ENCODE measurements around the gene ADGRG6.

Gene ADGRG6

DNA sequence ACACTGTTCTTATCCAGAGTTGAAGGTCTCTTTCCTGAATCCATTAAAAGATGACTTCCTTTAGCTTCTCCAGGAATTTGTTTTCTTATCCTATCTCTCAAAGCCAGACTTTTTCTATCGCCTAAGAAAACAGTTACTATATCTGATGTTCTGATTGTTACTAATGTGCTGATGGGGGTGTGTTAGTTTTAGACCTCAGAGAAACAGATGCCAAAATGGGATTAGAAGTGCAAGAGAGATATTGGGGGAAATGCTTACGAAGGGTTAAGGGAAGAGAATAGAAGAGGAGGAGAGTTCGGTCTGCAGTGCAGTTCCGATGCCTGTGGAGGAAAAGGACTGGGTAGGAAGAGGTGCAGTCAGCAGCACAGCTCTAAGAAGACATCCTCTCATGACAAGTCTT lies 35.7 kb upstream of the ADGRG6 start:
- Histone ChIP-seq H3K23ac (ENCODE audit: low read length) (no peak overlapping the region), H4K91ac (ENCODE audit: low read depth, low read length) (no peak overlapping the region), H3K9ac (ENCODE audit: low read length) (no peak overlapping the region), H3K18ac (ENCODE audit: low read length) (no peak overlapping the region), H4K12ac (ENCODE audit: low read depth, low read length) (no peak overlapping the region), H2AK5ac (ENCODE audit: low read length) (no peak overlapping the region), H3K4me2 (ENCODE audit: low read length) (no peak overlapping the region), H3K27me3 (ENCODE audit: insufficient read depth, low read length) (no peaks in the 10 kb centered on the region), H3K4me3 (ENCODE audit: low read depth, low read length) (no peak overlapping the region), H3K36me3 (ENCODE audit: control insufficient read depth in 1 of 2, insufficient read depth in 2 of 2, low read length in 2 of 2) (no peaks in the 10 kb centered on the region), H3K9me3 (ENCODE audit: insufficient read depth, low read depth, low read length) (no peaks in the 10 kb centered on the region), H2BK5ac (ENCODE audit: low read depth, low read length, poor library complexity) (no peak overlapping the region), H4K8ac (ENCODE audit: low read depth, low read length) (no peak overlapping the region), H3K4me1 (ENCODE audit: control insufficient read depth in 1 of 2, insufficient read depth in 2 of 2, low read length in 2 of 2) (no peaks in the 10 kb centered on the region), H3K4ac (ENCODE audit: low read depth, low read length) (no peak overlapping the region), H3K27ac (ENCODE audit: low read depth, low read length) (no peak overlapping the region), H3K79me1 (ENCODE audit: low read length) (no peaks in the 10 kb centered on the region), H2BK12ac (ENCODE audit: low read length) (no peak overlapping the region), H2AFZ (ENCODE audit: insufficient read depth, low read length, poor library complexity) (no peak overlapping the region), H3K14ac (ENCODE audit: low read length) (no peak overlapping the region), H3K79me2 (ENCODE audit: control insufficient read depth, insufficient read depth, low read length, poor library complexity) (no peaks in the 10 kb centered on the region), H2BK120ac (ENCODE audit: insufficient read depth, low read length, poor library complexity) (no peak overlapping the region)
- 100% methylated on average over 1 of the region's 4 CpGs for WGBS (ENCODE audit: extremely low coverage, insufficient coverage, insufficient read length)
- no peak for DNase-seq

DNA sequence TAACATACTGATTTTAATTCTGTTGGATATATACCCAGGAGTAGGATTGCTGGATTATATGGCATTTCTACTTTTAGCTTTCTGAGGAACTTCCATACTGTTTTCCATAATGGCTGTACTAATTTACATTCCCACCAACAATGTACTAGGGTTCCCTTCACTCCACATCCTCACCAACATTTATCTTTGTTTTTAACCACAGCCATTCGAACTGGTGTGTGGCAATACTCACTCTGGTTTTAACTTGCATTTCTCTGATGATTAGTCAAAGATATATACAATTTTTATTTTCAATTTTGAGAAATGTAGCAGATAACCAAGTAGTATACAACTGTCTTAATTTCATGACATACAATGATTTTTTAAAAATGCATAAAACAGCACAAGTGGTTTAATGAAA lies 30.3 kb upstream of the ADGRG6 start:
- H2BK120ac ChIP-seq (ENCODE audit: insufficient read depth, low read length, poor library complexity) = no peak overlapping the region
- no peak overlapping the region for H3K14ac ChIP-seq (ENCODE audit: low read length)
- H3K9ac ChIP-seq (ENCODE audit: low read length) = no peak overlapping the region
- H3K4me1 ChIP-seq (ENCODE audit: control insufficient read depth in 1 of 2, insufficient read depth in 2 of 2, low read length in 2 of 2) = peaks cover 0 to 8% of the 10 kb centered on the region in 2 experiments
- no peak overlapping the region for H3K4me3 ChIP-seq (ENCODE audit: low read depth, low read length)
- no peak overlapping the region for H2AFZ ChIP-seq (ENCODE audit: insufficient read depth, low read length, poor library complexity)
- H4K8ac ChIP-seq (ENCODE audit: low read depth, low read length) = no peak overlapping the region
- H3K27ac ChIP-seq (ENCODE audit: low read depth, low read length) = no peak overlapping the region
- no peak overlapping the region for H2BK5ac ChIP-seq (ENCODE audit: low read depth, low read length, poor library complexity)
- no peak overlapping the region for H3K4me2 ChIP-seq (ENCODE audit: low read length)
- WGBS (ENCODE audit: extremely low coverage, insufficient coverage, insufficient read length) = no CpG with 5 or more reads among the region's 1 CpG
- no peak overlapping the region for H3K18ac ChIP-seq (ENCODE audit: low read length)
- no peaks in the 10 kb centered on the region for H3K79me2 ChIP-seq (ENCODE audit: control insufficient read depth, insufficient read depth, low read length, poor library complexity)
- no peak overlapping the region for H3K23ac ChIP-seq (ENCODE audit: low read length)
- no peak for DNase-seq
- no peaks in the 10 kb centered on the region for H3K36me3 ChIP-seq (ENCODE audit: control insufficient read depth in 1 of 2, insufficient read depth in 2 of 2, low read length in 2 of 2)
- no peak overlapping the region for H4K12ac ChIP-seq (ENCODE audit: low read depth, low read length)
- H4K91ac ChIP-seq (ENCODE audit: low read depth, low read length) = no peak overlapping the region
- H3K4ac ChIP-seq (ENCODE audit: low read depth, low read length) = no peak overlapping the region
- H2BK12ac ChIP-seq (ENCODE audit: low read length) = no peak overlapping the region
- H3K79me1 ChIP-seq (ENCODE audit: low read length) = peaks cover 7% of the 10 kb centered on the region
- no peaks in the 10 kb centered on the region for H3K27me3 ChIP-seq (ENCODE audit: insufficient read depth, low read length)
- no peaks in the 10 kb centered on the region for H3K9me3 ChIP-seq (ENCODE audit: insufficient read depth, low read depth, low read length)
- H2AK5ac ChIP-seq (ENCODE audit: low read length) = no peak overlapping the region

DNA sequence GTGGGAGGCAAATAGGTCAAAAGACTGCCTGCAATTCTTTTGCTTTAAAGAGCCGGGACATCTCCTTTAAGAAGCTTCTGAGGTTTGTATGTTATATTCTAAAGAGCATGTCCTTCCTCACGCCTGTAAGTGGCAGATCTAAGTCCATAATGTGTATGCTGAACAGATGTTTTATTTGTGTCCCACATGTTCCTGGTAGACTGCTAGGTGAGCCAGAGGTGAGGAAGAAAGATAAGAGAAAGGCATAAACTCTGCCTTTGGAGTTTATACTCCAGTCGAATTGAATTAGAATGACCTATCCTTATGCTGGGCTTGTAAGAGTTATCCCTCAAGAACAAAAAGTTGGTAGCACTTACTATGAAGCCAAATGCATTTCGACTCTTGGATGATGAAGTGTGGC lies 27.2 kb upstream of the ADGRG6 start:
- H4K8ac ChIP-seq (ENCODE audit: low read depth, low read length) = no peak overlapping the region

DNA sequence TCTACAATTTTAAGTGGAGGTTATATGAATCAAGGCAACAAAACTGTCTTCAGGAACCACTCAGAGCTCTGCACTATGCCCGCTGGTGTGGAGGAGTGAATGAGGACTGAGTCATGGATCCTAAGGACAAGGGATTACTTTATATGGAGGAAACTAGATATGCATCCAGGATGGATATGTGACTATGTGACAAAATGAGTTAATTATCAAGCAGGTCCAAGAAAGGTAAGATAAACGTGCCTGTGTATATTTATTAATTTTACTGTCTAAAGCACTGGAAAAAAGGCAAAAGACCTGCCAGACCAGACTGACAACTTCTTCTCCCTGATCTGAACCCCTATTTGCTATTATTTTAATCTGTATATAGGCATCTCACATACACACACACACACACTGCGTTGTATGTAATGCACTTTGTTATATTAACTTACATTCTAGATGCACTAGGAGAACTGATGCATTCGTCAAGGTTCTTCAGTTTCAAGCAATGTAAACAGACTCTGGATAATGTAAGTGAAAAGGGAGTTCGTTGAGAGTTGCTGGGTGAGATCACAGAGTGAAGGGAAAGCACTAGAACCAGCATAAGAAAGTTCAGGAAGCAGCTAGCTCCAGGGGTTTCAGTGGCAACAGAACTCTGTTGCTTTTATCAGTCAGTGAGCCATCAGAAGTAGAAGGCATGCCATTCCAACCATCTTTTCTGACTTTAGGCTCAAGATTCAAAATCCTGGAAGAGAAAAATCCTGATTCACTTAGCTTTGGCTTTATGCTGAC lies 26.4 kb upstream of the ADGRG6 start:
- Histone ChIP-seq H3K79me2 (ENCODE audit: control insufficient read depth, insufficient read depth, low read length, poor library complexity) (no peaks in the 10 kb centered on the region), H2BK5ac (ENCODE audit: low read depth, low read length, poor library complexity) (peak overlapping the region; percentile 81), H3K27me3 (ENCODE audit: insufficient read depth, low read length) (no peaks in the 10 kb centered on the region), H3K36me3 (ENCODE audit: control insufficient read depth in 1 of 2, insufficient read depth in 2 of 2, low read length in 2 of 2) (no peaks in the 10 kb centered on the region), H3K14ac (ENCODE audit: low read length) (no peak overlapping the region), H4K12ac (ENCODE audit: low read depth, low read length) (no peak overlapping the region), H3K9me3 (ENCODE audit: insufficient read depth, low read depth, low read length) (no peaks in the 10 kb centered on the region), H3K4me2 (ENCODE audit: low read length) (peak overlapping the region; percentile 31), H2AK5ac (ENCODE audit: low read length) (no peak overlapping the region), H2AFZ (ENCODE audit: insufficient read depth, low read length, poor library complexity) (no peak overlapping the region), H2BK120ac (ENCODE audit: insufficient read depth, low read length, poor library complexity) (peak overlapping the region; percentile 65), H3K4ac (ENCODE audit: low read depth, low read length) (no peak overlapping the region), H2BK12ac (ENCODE audit: low read length) (peak overlapping the region; percentile 6), H3K4me1 (ENCODE audit: control insufficient read depth in 1 of 2, insufficient read depth in 2 of 2, low read length in 2 of 2) (peaks cover 0 to 8% of the 10 kb centered on the region in 2 experiments), H3K27ac (ENCODE audit: low read depth, low read length) (peak overlapping the region; percentile 88), H3K4me3 (ENCODE audit: low read depth, low read length) (no peak overlapping the region), H4K91ac (ENCODE audit: low read depth, low read length) (peak overlapping the region; percentile 45), H3K9ac (ENCODE audit: low read length) (no peak overlapping the region), H3K23ac (ENCODE audit: low read length) (no peak overlapping the region), H3K18ac (ENCODE audit: low read length) (no peak overlapping the region), H3K79me1 (ENCODE audit: low read length) (peaks cover 25% of the 10 kb centered on the region), H4K8ac (ENCODE audit: low read depth, low read length) (no peak overlapping the region)
- no CpG with 5 or more reads among the region's 5 CpGs for WGBS (ENCODE audit: extremely low coverage, insufficient coverage, insufficient read length)
- peak; percentile 84 to 91 for DNase-seq

More for the DNA sequence above, 27.2 kb upstream of the ADGRG6 start:
- no peak overlapping the region for H3K4me2 ChIP-seq (ENCODE audit: low read length)
- WGBS (ENCODE audit: extremely low coverage, insufficient coverage, insufficient read length) = no CpG with 5 or more reads among the region's 4 CpGs
- peak overlapping the region; percentile 10 for H2BK120ac ChIP-seq (ENCODE audit: insufficient read depth, low read length, poor library complexity)
- no peak overlapping the region for H4K91ac ChIP-seq (ENCODE audit: low read depth, low read length)
- H3K27ac ChIP-seq (ENCODE audit: low read depth, low read length) = peak overlapping the region; percentile 12
- H2BK5ac ChIP-seq (ENCODE audit: low read depth, low read length, poor library complexity) = no peak overlapping the region
- no peak overlapping the region for H3K23ac ChIP-seq (ENCODE audit: low read length)
- no peak overlapping the region for H4K12ac ChIP-seq (ENCODE audit: low read depth, low read length)
- peaks cover 22% of the 10 kb centered on the region for H3K79me1 ChIP-seq (ENCODE audit: low read length)
- no peak overlapping the region for H3K18ac ChIP-seq (ENCODE audit: low read length)
- H3K14ac ChIP-seq (ENCODE audit: low read length) = no peak overlapping the region
- H3K4me1 ChIP-seq (ENCODE audit: control insufficient read depth in 1 of 2, insufficient read depth in 2 of 2, low read length in 2 of 2) = peaks cover 0 to 8% of the 10 kb centered on the region in 2 experiments
- H3K79me2 ChIP-seq (ENCODE audit: control insufficient read depth, insufficient read depth, low read length, poor library complexity) = no peaks in the 10 kb centered on the region
- no peaks in the 10 kb centered on the region for H3K27me3 ChIP-seq (ENCODE audit: insufficient read depth, low read length)
- peak overlapping the region; percentile 53 for H2BK12ac ChIP-seq (ENCODE audit: low read length)
- no peaks in the 10 kb centered on the region for H3K36me3 ChIP-seq (ENCODE audit: control insufficient read depth in 1 of 2, insufficient read depth in 2 of 2, low read length in 2 of 2)
- no peak for DNase-seq
- H3K9me3 ChIP-seq (ENCODE audit: insufficient read depth, low read depth, low read length) = no peaks in the 10 kb centered on the region
- H2AK5ac ChIP-seq (ENCODE audit: low read length) = no peak overlapping the region
- H2AFZ ChIP-seq (ENCODE audit: insufficient read depth, low read length, poor library complexity) = no peak overlapping the region
- H3K9ac ChIP-seq (ENCODE audit: low read length) = no peak overlapping the region
- H3K4me3 ChIP-seq (ENCODE audit: low read depth, low read length) = no peak overlapping the region
- no peak overlapping the region for H3K4ac ChIP-seq (ENCODE audit: low read depth, low read length)

Data from trophoblast cell (in vitro differentiated cells and primary cell).